ENCODE results near the gene SEC61A2.

Gene SEC61A2

GRCh38 chr10:12208460-12208859, 79.0 kb downstream of the SEC61A2 start:
- TF ChIP-seq POLR2AphosphoS5 (IDR thresholded peaks at IDR 0.05; ENCODE audit: low read depth, low read length) = no peak
- no peak for TF ChIP-seq SIN3A (IDR thresholded peaks at IDR 0.05; ENCODE audit: borderline replicate concordance, insufficient read depth, low read length)
- TF ChIP-seq FOXP2 (optimal IDR thresholded peaks at IDR 0.05; ENCODE audit: borderline replicate concordance, extremely low read depth, extremely low read length, insufficient read depth) = no peak
- TF ChIP-seq TAF1 (IDR thresholded peaks at IDR 0.05; ENCODE audit: borderline replicate concordance, insufficient read depth, low read length) = no peak
- no peak for TF ChIP-seq REST (IDR thresholded peaks at IDR 0.05; ENCODE audit: insufficient read depth in 1 of 2, low read depth in 2 of 2, low read length in 2 of 2)

- TF ChIP-seq REST (IDR thresholded peaks at IDR 0.05; ENCODE audit: insufficient read depth in 1 of 2, low read depth in 2 of 2, low read length in 2 of 2) (no peak), TAF1 (IDR thresholded peaks at IDR 0.05; ENCODE audit: borderline replicate concordance, insufficient read depth, low read length) (no peak), POLR2AphosphoS5 (IDR thresholded peaks at IDR 0.05; ENCODE audit: low read depth, low read length) (no peak), SIN3A (IDR thresholded peaks at IDR 0.05; ENCODE audit: borderline replicate concordance, insufficient read depth, low read length) (no peak), FOXP2 (optimal IDR thresholded peaks at IDR 0.05; ENCODE audit: borderline replicate concordance, extremely low read depth, extremely low read length, insufficient read depth) (no peak)
Measured at GRCh38 chr10:12212454-12212853, 83.0 kb downstream of the SEC61A2 start.

GRCh38 chr10:12213621-12214020, 84.1 kb downstream of the SEC61A2 start:
- TF ChIP-seq SIN3A (IDR thresholded peaks at IDR 0.05; ENCODE audit: borderline replicate concordance, insufficient read depth, low read length) (no peak), POLR2AphosphoS5 (IDR thresholded peaks at IDR 0.05; ENCODE audit: low read depth, low read length) (no peak), FOXP2 (optimal IDR thresholded peaks at IDR 0.05; ENCODE audit: borderline replicate concordance, extremely low read depth, extremely low read length, insufficient read depth) (no peak), TAF1 (IDR thresholded peaks at IDR 0.05; ENCODE audit: borderline replicate concordance, insufficient read depth, low read length) (no peak), REST (IDR thresholded peaks at IDR 0.05; ENCODE audit: insufficient read depth in 1 of 2, low read depth in 2 of 2, low read length in 2 of 2) (no peak)

- TF ChIP-seq POLR2AphosphoS5 (IDR thresholded peaks at IDR 0.05; ENCODE audit: low read depth, low read length) = no peak
- TF ChIP-seq TAF1 (IDR thresholded peaks at IDR 0.05; ENCODE audit: borderline replicate concordance, insufficient read depth, low read length) = no peak
- no peak for TF ChIP-seq REST (IDR thresholded peaks at IDR 0.05; ENCODE audit: insufficient read depth in 1 of 2, low read depth in 2 of 2, low read length in 2 of 2)
- no peak for TF ChIP-seq SIN3A (IDR thresholded peaks at IDR 0.05; ENCODE audit: borderline replicate concordance, insufficient read depth, low read length)
- TF ChIP-seq FOXP2 (optimal IDR thresholded peaks at IDR 0.05; ENCODE audit: borderline replicate concordance, extremely low read depth, extremely low read length, insufficient read depth) = no peak
Measured at GRCh38 chr10:12214093-12214492, 84.6 kb downstream of the SEC61A2 start.

GRCh38 chr10:12214763-12215218, 85.3 kb downstream of the SEC61A2 start:
- TF ChIP-seq FOXP2 (optimal IDR thresholded peaks at IDR 0.05; ENCODE audit: borderline replicate concordance, extremely low read depth, extremely low read length, insufficient read depth) (no peak), SIN3A (IDR thresholded peaks at IDR 0.05; ENCODE audit: borderline replicate concordance, insufficient read depth, low read length) (no peak), TAF1 (IDR thresholded peaks at IDR 0.05; ENCODE audit: borderline replicate concordance, insufficient read depth, low read length) (no peak), POLR2AphosphoS5 (IDR thresholded peaks at IDR 0.05; ENCODE audit: low read depth, low read length) (no peak), REST (IDR thresholded peaks at IDR 0.05; ENCODE audit: insufficient read depth in 1 of 2, low read depth in 2 of 2, low read length in 2 of 2) (no peak)
